ENCODE results near the gene ABLIM1. TPM values are rescaled to one million over a fixed set of nuclear protein-coding genes. Genes with fewer than 3 reads are reported as not detected.

Gene ABLIM1
- total and polyA plus RNA-seq, 2 experiments from 2014 or later: 21.9 to 45.1 TPM

GRCh38 chr10:114638821-114639625 lies 19.1 kb downstream of the ABLIM1 start:
- H3K36me3 ChIP-seq (ENCODE audit: insufficient read depth): no peaks in the 10 kb centered on the region
- H3K27ac ChIP-seq (ENCODE audit: low read depth): no peak overlapping the region
- no peak for ATAC-seq

GRCh38 chr10:114635797-114636550 lies 22.1 kb downstream of the ABLIM1 start:
- H3K4me3 Mint-ChIP-seq: no peak overlapping the region
- no peak overlapping the region for H3K4me2 ChIP-seq

More at GRCh38 chr10:114638821-114639625, 19.1 kb downstream of the ABLIM1 start:
- no peaks in the 10 kb centered on the region for H3F3A ChIP-seq (replicated peaks; ENCODE audit: low read depth)
- Mint-ChIP-seq H3K27ac (no peak overlapping the region), H3K4me1 (no peaks in the 10 kb centered on the region; the same call in 2 of the 3 replicates), H3K9me3 (no peaks in the 10 kb centered on the region), H3K36me3 (ENCODE audit: low read depth) (no peaks in the 10 kb centered on the region), H3K27me3 (ENCODE audit: insufficient read depth, low read depth, poor library complexity) (no peaks in the 10 kb centered on the region), H3K4me3 (no peak overlapping the region)
- H3K4me2 ChIP-seq: no peak overlapping the region
- peaks cover 9% of the 10 kb centered on the region for H3K4me1 ChIP-seq (ENCODE audit: insufficient read depth)
- no peaks in the 10 kb centered on the region for H3K9me2 ChIP-seq (ENCODE audit: insufficient read depth)
- no peaks in the 10 kb centered on the region for H3K79me2 ChIP-seq (replicated peaks; ENCODE audit: insufficient read depth)
- H3K4me3 ChIP-seq: no peak overlapping the region
- H3K27me3 ChIP-seq (ENCODE audit: insufficient read depth): no peaks in the 10 kb centered on the region
- no peak for DNase-seq (ENCODE audit: low spot score)
- no peak overlapping the region for H2AFZ ChIP-seq
- no peaks in the 10 kb centered on the region for H4K20me1 ChIP-seq (replicated peaks; ENCODE audit: insufficient read depth)
- TF ChIP-seq EZH2 (IDR thresholded peaks at IDR 0.05; ENCODE audit: low read depth, unreplicated experiment) (no peak), ZNF114 (CRISPR knock-in tag; IDR thresholded peaks at IDR 0.05) (no peak), EZH2phosphoT487 (IDR thresholded peaks at IDR 0.05; ENCODE audit: unreplicated experiment) (no peak), NANOG (IDR thresholded peaks at IDR 0.05; ENCODE audit: borderline replicate concordance) (no peak)

GRCh38 chr10:114635101-114635500 lies 23.0 kb downstream of the ABLIM1 start:
- no peaks in the 10 kb centered on the region for H3K36me3 ChIP-seq (ENCODE audit: insufficient read depth)
- H3K4me1 ChIP-seq (ENCODE audit: insufficient read depth): peaks cover 24% of the 10 kb centered on the region
- H4K20me1 ChIP-seq (replicated peaks; ENCODE audit: insufficient read depth): no peaks in the 10 kb centered on the region
- H3K27me3 Mint-ChIP-seq (ENCODE audit: insufficient read depth, low read depth, poor library complexity): peaks cover 20% of the 10 kb centered on the region
- ATAC-seq (no peak), DNase-seq (ENCODE audit: low spot score) (no peak)
- no peak overlapping the region for H3K4me2 ChIP-seq
- H3K27ac Mint-ChIP-seq: no peak overlapping the region
- H3K9me3 Mint-ChIP-seq: no peaks in the 10 kb centered on the region
- H3K4me3 Mint-ChIP-seq: no peak overlapping the region
- H3K27ac ChIP-seq (ENCODE audit: low read depth): no peak overlapping the region
- H3K9me2 ChIP-seq (ENCODE audit: insufficient read depth): no peaks in the 10 kb centered on the region; the same call in 1 of the 2 replicates
- H3K79me2 ChIP-seq (replicated peaks; ENCODE audit: insufficient read depth): no peaks in the 10 kb centered on the region
- H2AFZ ChIP-seq: no peak overlapping the region
- no peaks in the 10 kb centered on the region for H3K36me3 Mint-ChIP-seq (ENCODE audit: low read depth)
- no peak overlapping the region for H3K4me3 ChIP-seq
- H3F3A ChIP-seq (replicated peaks; ENCODE audit: low read depth): no peaks in the 10 kb centered on the region
- H3K27me3 ChIP-seq (ENCODE audit: insufficient read depth): peaks cover 33% of the 10 kb centered on the region
- peaks cover 20% of the 10 kb centered on the region; the same call in 2 of the 3 replicates for H3K4me1 Mint-ChIP-seq
- no peak for TF ChIP-seq STAT1 (IDR thresholded peaks at IDR 0.05; ENCODE audit: unreplicated experiment)
- no peak for TF ChIP-seq ZNF114 (CRISPR knock-in tag; IDR thresholded peaks at IDR 0.05)
- no peak for TF ChIP-seq EZH2 (IDR thresholded peaks at IDR 0.05; ENCODE audit: low read depth, unreplicated experiment)
- TF ChIP-seq CTCF (conservative IDR thresholded peaks at IDR 0.05; ENCODE audit: low read depth in 2 of 2): no peak
- TF ChIP-seq POLR2AphosphoS5 (IDR thresholded peaks at IDR 0.05; ENCODE audit: low read depth): no peak
- no peak for TF ChIP-seq CREB1 (CRISPR knock-in tag; IDR thresholded peaks at IDR 0.05; ENCODE audit: low read depth)
- TF ChIP-seq NANOG (IDR thresholded peaks at IDR 0.05; ENCODE audit: borderline replicate concordance): no peak

More at GRCh38 chr10:114635797-114636550, 22.1 kb downstream of the ABLIM1 start:
- H4K20me1 ChIP-seq (replicated peaks; ENCODE audit: insufficient read depth): no peaks in the 10 kb centered on the region
- H3K36me3 ChIP-seq (ENCODE audit: insufficient read depth): no peaks in the 10 kb centered on the region
- no peaks in the 10 kb centered on the region for H3K9me3 Mint-ChIP-seq
- no peak for ATAC-seq
- no peaks in the 10 kb centered on the region; the same call in 1 of the 2 replicates for H3K9me2 ChIP-seq (ENCODE audit: insufficient read depth)
- H3K4me3 ChIP-seq: no peak overlapping the region
- no peak overlapping the region for H3K27ac ChIP-seq (ENCODE audit: low read depth)
- no peak for TF ChIP-seq CREB1 (CRISPR knock-in tag; IDR thresholded peaks at IDR 0.05; ENCODE audit: low read depth)
- peaks cover 19% of the 10 kb centered on the region; the same call in 2 of the 3 replicates for H3K4me1 Mint-ChIP-seq
- DNase-seq (ENCODE audit: low spot score): no peak
- H3F3A ChIP-seq (replicated peaks; ENCODE audit: low read depth): no peaks in the 10 kb centered on the region
- H3K27ac Mint-ChIP-seq: no peak overlapping the region
- no peaks in the 10 kb centered on the region for H3K79me2 ChIP-seq (replicated peaks; ENCODE audit: insufficient read depth)
- H3K27me3 ChIP-seq (ENCODE audit: insufficient read depth): peaks cover 25% of the 10 kb centered on the region
- H2AFZ ChIP-seq: no peak overlapping the region
- H3K4me1 ChIP-seq (ENCODE audit: insufficient read depth): peaks cover 24% of the 10 kb centered on the region
- no peaks in the 10 kb centered on the region for H3K36me3 Mint-ChIP-seq (ENCODE audit: low read depth)
- peaks cover 15% of the 10 kb centered on the region for H3K27me3 Mint-ChIP-seq (ENCODE audit: insufficient read depth, low read depth, poor library complexity)
